ENCODE results near the gene RNF14.

RNF14 gene

GRCh38 chr5:141954194-141954593 is 14.7 kb upstream of the RNF14 start:
- Mint-ChIP-seq H3K9me3 (no peaks in the 10 kb centered on the region), H3K4me1 (peaks cover 19% of the 10 kb centered on the region), H3K4me3 (no peak overlapping the region), H3K36me3 (ENCODE audit: insufficient read depth) (peaks cover 2% of the 10 kb centered on the region), H3K27me3 (no peaks in the 10 kb centered on the region), H3K27ac (ENCODE audit: low read depth) (no peak overlapping the region)
- ATAC-seq (replicated peaks; ENCODE audit: extremely low read depth, poor library complexity, severe bottlenecking) = no peak
- DNase-seq (ENCODE audit: low spot score in 2 of 2) = no peak

DNA sequence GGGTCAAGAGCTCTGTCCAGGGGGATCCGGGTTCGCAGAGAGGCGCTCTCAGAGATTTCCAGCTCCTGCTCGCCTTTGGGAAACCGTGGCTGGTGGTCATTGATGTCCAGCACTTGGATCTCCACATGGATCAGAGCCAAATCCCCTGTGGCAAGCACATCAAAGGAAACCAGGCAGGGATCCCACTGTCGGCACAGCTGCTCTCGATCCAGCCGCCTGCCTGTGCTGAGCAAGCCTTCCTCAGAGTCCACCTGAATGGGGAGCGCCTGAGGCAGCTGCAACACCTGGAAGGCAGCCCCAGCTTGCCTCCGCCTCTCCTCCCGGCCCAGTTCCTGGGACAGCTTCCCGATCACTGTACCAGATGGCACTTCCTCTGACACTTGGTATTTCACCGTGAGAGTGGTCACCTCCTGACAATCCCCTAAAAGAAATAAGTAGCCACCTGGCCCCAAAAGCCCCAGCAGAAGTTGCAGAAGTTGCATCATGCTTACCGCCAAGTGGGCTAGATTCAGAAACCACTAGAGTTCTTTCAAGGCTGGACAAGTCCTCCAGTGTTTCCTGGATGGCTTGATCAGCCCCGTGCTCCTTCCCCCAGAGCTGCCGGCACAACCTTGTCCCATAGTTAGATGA is 11.4 kb upstream of the RNF14 start:
- Mint-ChIP-seq H3K36me3 (ENCODE audit: insufficient read depth) (peaks cover 1% of the 10 kb centered on the region), H3K27ac (ENCODE audit: low read depth) (no peak overlapping the region), H3K4me1 (peaks cover 46% of the 10 kb centered on the region), H3K27me3 (no peaks in the 10 kb centered on the region), H3K4me3 (no peak overlapping the region), H3K9me3 (no peaks in the 10 kb centered on the region)
- no peak for DNase-seq (ENCODE audit: low spot score in 2 of 2)
- ATAC-seq (replicated peaks; ENCODE audit: extremely low read depth, poor library complexity, severe bottlenecking) = no peak

DNA sequence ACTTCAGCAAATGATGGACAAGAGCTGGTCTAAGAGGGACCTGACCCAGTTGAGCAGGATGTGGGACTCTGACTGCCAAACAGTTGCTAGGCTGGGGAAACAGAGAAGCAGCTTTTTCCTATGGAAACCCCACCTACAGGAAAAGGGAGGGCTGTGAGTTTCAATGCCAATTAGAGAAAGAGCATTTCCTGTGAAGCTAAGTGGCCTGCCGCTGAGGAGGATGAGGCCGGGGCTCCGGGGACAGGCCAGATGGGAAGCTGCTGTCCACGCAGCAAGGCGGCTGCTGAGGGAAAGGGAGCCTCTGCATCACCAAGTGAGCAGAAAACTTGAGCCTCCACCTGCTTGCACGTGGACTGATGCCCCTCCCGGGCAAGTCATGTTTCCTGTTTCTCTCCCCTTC is 10.8 kb upstream of the RNF14 start, which contains the start of gene PCDH12:
Gene PCDH12, minus strand, starts transcription at position 90 of the 400 bp plus-strand sequence. CDS start 351 bp downstream, outside the sequence.
- DNase-seq (ENCODE audit: low spot score in 2 of 2) (no peak), ATAC-seq (replicated peaks; ENCODE audit: extremely low read depth, poor library complexity, severe bottlenecking) (no peak)
- Mint-ChIP-seq H3K27me3 (no peaks in the 10 kb centered on the region), H3K9me3 (no peaks in the 10 kb centered on the region), H3K27ac (ENCODE audit: low read depth) (no peak within 1 kb of the TSS), H3K36me3 (ENCODE audit: insufficient read depth) (peaks cover 1% of the 10 kb centered on the region), H3K4me3 (no peak within 1 kb of the TSS), H3K4me1 (peaks cover 46% of the 10 kb centered on the region)

GRCh38 chr5:141958546-141959172 is 10.2 kb upstream of the RNF14 start:
- ATAC-seq (replicated peaks; ENCODE audit: extremely low read depth, poor library complexity, severe bottlenecking) = no peak
- Mint-ChIP-seq H3K9me3 (no peaks in the 10 kb centered on the region), H3K27me3 (no peaks in the 10 kb centered on the region), H3K36me3 (ENCODE audit: insufficient read depth) (peaks cover 1% of the 10 kb centered on the region), H3K4me1 (peaks cover 46% of the 10 kb centered on the region), H3K27ac (ENCODE audit: low read depth) (no peak overlapping the region), H3K4me3 (no peak overlapping the region)
- no peak for DNase-seq (ENCODE audit: low spot score in 2 of 2)

DNA sequence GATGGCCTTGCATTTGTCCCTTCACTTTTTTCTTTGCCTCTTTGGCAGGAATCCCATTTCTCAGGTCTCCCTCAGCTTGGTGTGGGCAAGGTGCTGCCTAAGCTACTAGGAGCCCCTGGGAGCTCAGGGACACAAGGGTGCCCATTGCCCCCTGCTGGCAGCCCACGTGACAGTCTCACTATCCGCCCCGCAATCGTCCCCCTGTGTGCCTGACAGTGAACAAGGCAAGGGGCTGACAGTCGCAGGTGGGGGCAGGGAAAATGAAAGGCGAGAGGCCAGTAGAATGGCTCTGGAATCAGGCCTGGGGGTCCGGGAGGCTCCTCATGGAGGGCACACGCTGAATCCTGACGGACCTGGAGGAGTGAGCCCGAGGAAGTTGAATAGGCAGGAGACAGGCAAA is 8.9 kb upstream of the RNF14 start:
- H3K27me3 Mint-ChIP-seq = no peaks in the 10 kb centered on the region
- H3K36me3 Mint-ChIP-seq (ENCODE audit: insufficient read depth) = peaks cover 1% of the 10 kb centered on the region
- H3K4me1 Mint-ChIP-seq = peaks cover 46% of the 10 kb centered on the region
- H3K27ac Mint-ChIP-seq (ENCODE audit: low read depth) = peak overlapping the region; percentile 62
- ATAC-seq (replicated peaks; ENCODE audit: extremely low read depth, poor library complexity, severe bottlenecking) (no peak), DNase-seq (ENCODE audit: low spot score in 2 of 2) (no peak)
- no peaks in the 10 kb centered on the region for H3K9me3 Mint-ChIP-seq
- no peak overlapping the region for H3K4me3 Mint-ChIP-seq

DNA sequence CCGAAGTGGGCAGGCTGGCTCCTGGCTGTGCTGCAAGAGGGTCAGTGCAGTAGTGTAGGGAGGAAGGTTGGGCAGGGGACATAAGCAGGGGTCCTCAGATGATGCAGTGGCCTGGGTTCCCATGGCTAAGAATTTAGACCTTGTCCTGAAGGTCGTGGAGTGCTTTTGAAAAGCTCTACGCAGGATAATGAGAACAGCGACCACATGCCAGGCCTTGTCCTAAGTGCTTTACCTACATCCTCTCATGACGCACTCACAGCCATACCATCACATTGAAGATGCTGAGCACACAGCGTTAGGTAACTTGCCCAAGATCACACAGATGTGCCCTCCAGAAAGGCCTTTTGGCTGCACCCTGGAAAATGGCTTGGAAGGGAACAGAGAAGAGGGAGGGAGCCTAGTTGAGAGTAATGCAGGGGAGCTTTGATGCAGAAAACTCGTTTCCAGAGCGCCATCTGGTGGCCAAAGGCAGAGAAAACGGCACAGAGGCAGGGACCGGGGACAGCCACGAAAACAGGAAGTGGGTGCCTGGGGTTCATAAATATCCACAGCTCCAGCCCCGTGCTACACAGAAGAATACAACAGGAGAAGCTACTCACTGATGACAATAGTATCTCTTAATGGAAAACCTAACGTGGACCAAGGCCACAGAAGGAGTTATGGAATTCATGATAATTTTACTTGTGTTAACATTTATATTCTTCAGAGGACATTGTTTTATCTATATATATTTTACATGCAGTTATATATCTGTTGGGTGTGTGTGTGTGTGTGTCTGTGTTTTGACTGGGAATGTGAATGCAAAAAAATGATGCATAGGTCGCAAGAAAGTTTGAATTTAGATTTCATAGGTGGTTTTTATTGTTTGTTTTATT is 8.2 kb upstream of the RNF14 start:
- DNase-seq (ENCODE audit: low spot score in 2 of 2) = peak; percentile 85 to 91
- peak; percentile 98 for ATAC-seq (replicated peaks; ENCODE audit: extremely low read depth, poor library complexity, severe bottlenecking)
- H3K27me3 Mint-ChIP-seq = no peaks in the 10 kb centered on the region
- H3K4me3 Mint-ChIP-seq = peak overlapping the region; percentile 23
- H3K36me3 Mint-ChIP-seq (ENCODE audit: insufficient read depth) = peaks cover 1% of the 10 kb centered on the region
- H3K27ac Mint-ChIP-seq (ENCODE audit: low read depth) = peak overlapping the region; percentile 59
- no peaks in the 10 kb centered on the region for H3K9me3 Mint-ChIP-seq
- peaks cover 46% of the 10 kb centered on the region for H3K4me1 Mint-ChIP-seq

GRCh38 chr5:141961466-141961865 is 7.4 kb upstream of the RNF14 start:
- H3K27ac Mint-ChIP-seq (ENCODE audit: low read depth) = peak overlapping the region; percentile 59
- DNase-seq (ENCODE audit: low spot score in 2 of 2) (no peak), ATAC-seq (replicated peaks; ENCODE audit: extremely low read depth, poor library complexity, severe bottlenecking) (no peak)
- no peaks in the 10 kb centered on the region for H3K9me3 Mint-ChIP-seq
- no peaks in the 10 kb centered on the region for H3K27me3 Mint-ChIP-seq
- H3K4me3 Mint-ChIP-seq = peak overlapping the region; percentile 23
- H3K36me3 Mint-ChIP-seq (ENCODE audit: insufficient read depth) = peaks cover 1% of the 10 kb centered on the region
- peaks cover 46% of the 10 kb centered on the region for H3K4me1 Mint-ChIP-seq

- Mint-ChIP-seq H3K9me3 (no peaks in the 10 kb centered on the region), H3K4me3 (no peak overlapping the region), H3K27ac (ENCODE audit: low read depth) (no peak overlapping the region), H3K4me1 (peaks cover 49% of the 10 kb centered on the region), H3K27me3 (no peaks in the 10 kb centered on the region), H3K36me3 (ENCODE audit: insufficient read depth) (peaks cover 6% of the 10 kb centered on the region)
- DNase-seq (ENCODE audit: low spot score in 2 of 2) (no peak), ATAC-seq (replicated peaks; ENCODE audit: extremely low read depth, poor library complexity, severe bottlenecking) (no peak)
Observed at GRCh38 chr5:141963701-141964100, 5.2 kb upstream of the RNF14 start.

DNA sequence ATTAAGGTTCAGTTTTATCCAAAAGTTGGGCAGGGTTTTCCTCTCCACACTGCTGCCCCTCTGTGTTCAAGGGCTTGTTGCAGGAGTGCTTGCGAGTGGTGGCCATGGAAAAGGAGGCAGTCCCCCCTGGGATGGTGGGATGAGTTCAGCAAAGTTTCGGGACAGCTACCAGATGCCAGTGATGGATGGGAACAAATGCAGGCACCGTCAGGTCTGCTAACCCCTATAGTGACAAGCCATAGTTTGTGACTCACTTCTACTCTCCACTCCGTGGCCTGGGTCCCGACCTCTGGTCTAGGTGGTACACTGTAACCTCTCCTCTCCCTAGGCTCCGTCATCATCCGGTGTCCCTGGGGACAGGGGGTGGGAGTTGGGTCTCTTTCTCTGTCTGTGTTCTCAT is 3.8 kb upstream of the RNF14 start:
- Mint-ChIP-seq H3K9me3 (no peaks in the 10 kb centered on the region), H3K36me3 (ENCODE audit: insufficient read depth) (peaks cover 13% of the 10 kb centered on the region), H3K27me3 (no peaks in the 10 kb centered on the region), H3K4me1 (peaks cover 50% of the 10 kb centered on the region), H3K4me3 (no peak overlapping the region), H3K27ac (ENCODE audit: low read depth) (no peak overlapping the region)
- ATAC-seq (replicated peaks; ENCODE audit: extremely low read depth, poor library complexity, severe bottlenecking) (no peak), DNase-seq (ENCODE audit: low spot score in 2 of 2) (no peak)

DNA sequence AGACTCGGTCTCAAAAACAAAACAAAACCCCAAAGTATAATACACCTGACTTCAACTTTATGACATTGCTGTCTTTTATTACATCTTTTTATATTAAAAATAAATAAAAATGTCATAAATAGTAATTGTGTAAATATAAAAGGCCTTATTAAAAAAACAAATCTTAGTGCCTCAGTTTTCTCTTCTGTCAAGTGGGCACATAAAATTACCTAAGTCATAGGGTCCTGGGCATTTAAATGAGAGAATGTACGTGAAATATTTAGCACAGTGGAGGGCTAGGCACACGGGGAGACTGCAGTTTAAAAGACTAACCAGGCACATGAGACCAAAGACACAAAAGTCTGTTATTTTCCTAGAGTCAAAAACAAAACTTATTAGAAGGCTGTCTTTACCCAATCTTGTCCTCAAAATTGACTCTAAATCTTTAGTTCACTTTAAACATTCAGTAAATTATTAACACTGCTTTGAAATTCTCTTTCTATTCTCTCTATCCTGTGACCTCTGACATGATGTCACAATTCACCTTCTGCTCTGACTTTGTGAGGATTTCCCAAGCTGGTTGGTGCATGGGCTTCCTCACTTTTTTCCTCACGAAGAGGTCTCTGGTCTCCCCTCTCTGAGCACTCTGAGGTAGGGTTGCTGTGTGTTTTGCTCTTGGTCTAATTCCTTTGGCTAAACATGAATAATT is 2.5 kb upstream of the RNF14 start:
- DNase-seq (ENCODE audit: low spot score in 2 of 2) (no peak), ATAC-seq (replicated peaks; ENCODE audit: extremely low read depth, poor library complexity, severe bottlenecking) (no peak)
- H3K4me3 Mint-ChIP-seq = no peak overlapping the region
- H3K4me1 Mint-ChIP-seq = peaks cover 45% of the 10 kb centered on the region
- peak overlapping the region; percentile 33 for H3K27ac Mint-ChIP-seq (ENCODE audit: low read depth)
- no peaks in the 10 kb centered on the region for H3K9me3 Mint-ChIP-seq
- H3K36me3 Mint-ChIP-seq (ENCODE audit: insufficient read depth) = peaks cover 18% of the 10 kb centered on the region
- no peaks in the 10 kb centered on the region for H3K27me3 Mint-ChIP-seq

GRCh38 chr5:141966963-141967333 is 2.0 kb upstream of the RNF14 start:
- ATAC-seq (replicated peaks; ENCODE audit: extremely low read depth, poor library complexity, severe bottlenecking) (no peak), DNase-seq (ENCODE audit: low spot score in 2 of 2) (no peak)
- no peak overlapping the region for H3K4me3 Mint-ChIP-seq
- peaks cover 19% of the 10 kb centered on the region for H3K36me3 Mint-ChIP-seq (ENCODE audit: insufficient read depth)
- peaks cover 42% of the 10 kb centered on the region for H3K4me1 Mint-ChIP-seq
- no peaks in the 10 kb centered on the region for H3K27me3 Mint-ChIP-seq
- peak overlapping the region; percentile 33 for H3K27ac Mint-ChIP-seq (ENCODE audit: low read depth)
- no peaks in the 10 kb centered on the region for H3K9me3 Mint-ChIP-seq

Measured in central memory CD8-positive, alpha-beta T cell (primary cell).